ENCODE data around the gene SNX24. TPM values are rescaled to one million over a fixed set of nuclear protein-coding genes. Genes with fewer than 3 reads are reported as not detected.

The SNX24 gene
- total RNA-seq, 1 donor from 2014 or later, result 8.5 TPM

DNA sequence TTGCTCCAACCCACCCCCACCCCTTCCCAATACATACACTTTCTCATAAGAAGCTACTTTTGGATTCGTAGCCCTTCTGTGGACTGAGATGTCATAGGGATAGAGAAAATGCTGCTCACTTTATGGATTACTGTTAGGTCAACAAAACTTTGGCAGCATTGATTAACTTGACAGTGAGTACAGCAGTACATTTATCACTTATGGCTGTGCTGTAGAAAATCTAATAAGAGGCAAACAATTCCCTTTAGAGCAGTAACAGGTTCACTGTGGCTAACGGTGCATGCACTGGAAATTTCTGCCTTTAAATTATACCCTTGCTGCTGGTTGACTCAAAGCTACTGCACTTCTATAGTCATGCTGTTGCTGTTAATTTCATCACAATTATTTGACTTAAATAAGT lies 131.9 kb downstream of the SNX24 start:
- DNase-seq (no peak), ATAC-seq (ENCODE audit: low read depth) (no peak)
- no peaks in the 10 kb centered on the region for H3K4me1 Mint-ChIP-seq
- CTCF ChIA-PET, result no interaction called here
- no peak for TF ChIP-seq CTCF (IDR thresholded peaks at IDR 0.05)
- no peak overlapping the region for H3K27ac Mint-ChIP-seq
- no peaks in the 10 kb centered on the region for H3K9me3 Mint-ChIP-seq
- POLR2A ChIA-PET, result no interaction called here
- no peaks in the 10 kb centered on the region for H3K27me3 Mint-ChIP-seq
- H3K4me3 Mint-ChIP-seq, result no peak overlapping the region
- intact Hi-C loops (cut with micrococcal nuclease), result no loop called here
- H3K36me3 Mint-ChIP-seq (ENCODE audit: low read depth), result no peaks in the 10 kb centered on the region

- TF ChIP-seq CTCF (IDR thresholded peaks at IDR 0.05), result no peak
- ChIA-PET CTCF (no interaction called here), POLR2A (no interaction called here)
- no peaks in the 10 kb centered on the region for H3K4me1 Mint-ChIP-seq
- no peak for DNase-seq
- no peak overlapping the region for H3K4me3 Mint-ChIP-seq
- H3K27ac Mint-ChIP-seq, result no peak overlapping the region
- H3K9me3 Mint-ChIP-seq, result no peaks in the 10 kb centered on the region
- ATAC-seq (ENCODE audit: low read depth), result no peak
- intact Hi-C loops (cut with micrococcal nuclease), result no loop called here
- no peaks in the 10 kb centered on the region for H3K27me3 Mint-ChIP-seq
- H3K36me3 Mint-ChIP-seq (ENCODE audit: low read depth), result no peaks in the 10 kb centered on the region
These were observed 132.7 kb downstream of the SNX24 start for GRCh38 chr5:122978068-122978467.

GRCh38 chr5:122978644-122979297 lies 133.4 kb downstream of the SNX24 start:
- TF ChIP-seq CTCF (IDR thresholded peaks at IDR 0.05), result no peak
- DNase-seq (no peak), ATAC-seq (ENCODE audit: low read depth) (no peak)
- H3K4me3 Mint-ChIP-seq, result no peak overlapping the region
- no peaks in the 10 kb centered on the region for H3K9me3 Mint-ChIP-seq
- CTCF ChIA-PET, result no interaction called here
- H3K4me1 Mint-ChIP-seq, result no peaks in the 10 kb centered on the region
- intact Hi-C loops (cut with micrococcal nuclease), result no loop called here
- POLR2A ChIA-PET, result no interaction called here
- H3K27me3 Mint-ChIP-seq, result no peaks in the 10 kb centered on the region
- H3K27ac Mint-ChIP-seq, result no peak overlapping the region
- H3K36me3 Mint-ChIP-seq (ENCODE audit: low read depth), result no peaks in the 10 kb centered on the region

- Mint-ChIP-seq H3K4me1 (peaks cover 11% of the 10 kb centered on the region), H3K9me3 (no peaks in the 10 kb centered on the region), H3K27me3 (no peaks in the 10 kb centered on the region), H3K27ac (no peak overlapping the region), H3K36me3 (ENCODE audit: low read depth) (no peaks in the 10 kb centered on the region), H3K4me3 (no peak overlapping the region)
- no peak for ATAC-seq (ENCODE audit: low read depth)
- ChIA-PET POLR2A (no interaction called here), CTCF (no interaction called here)
- no peak for DNase-seq
- intact Hi-C loops (cut with micrococcal nuclease), result no loop called here
- no peak for TF ChIP-seq CTCF (IDR thresholded peaks at IDR 0.05)
These were observed 136.4 kb downstream of the SNX24 start for GRCh38 chr5:122981846-122982245.

- POLR2A ChIA-PET, result no interaction called here
- Mint-ChIP-seq H3K27me3 (no peaks in the 10 kb centered on the region), H3K4me3 (no peak overlapping the region), H3K4me1 (peaks cover 14% of the 10 kb centered on the region), H3K27ac (no peak overlapping the region), H3K9me3 (no peaks in the 10 kb centered on the region), H3K36me3 (ENCODE audit: low read depth) (no peaks in the 10 kb centered on the region)
- no peak for TF ChIP-seq CTCF (IDR thresholded peaks at IDR 0.05)
- CTCF ChIA-PET, result no interaction called here
- DNase-seq, result no peak
- intact Hi-C loops (cut with micrococcal nuclease), result no loop called here
- no peak for ATAC-seq (ENCODE audit: low read depth)
These were observed 137.0 kb downstream of the SNX24 start for GRCh38 chr5:122982376-122982775.

Data from activated B cell treated with CpG ODN at 0.5 μM for 24 hours (primary cell).